B cell (primary cell): ENCODE data around the gene LMBRD1.

Source experiments
- CTCF ChIP-seq: fragments of 200-600 bp; IDR thresholded peaks from one replicate; pipeline ENCODE4 v1.8.0; 2022; ENCODE audit warnings: antibody characterized with exemption, mild to moderate bottlenecking
- EZH2 ChIP-seq: IDR thresholded peaks from 2 replicates; pipeline ENCODE4 v1.6.1; 2012; ENCODE audit warnings: borderline replicate concordance, low read depth, mild to moderate bottlenecking, moderate library complexity, low read length; ENCODE audit not compliant: insufficient read depth, poor library complexity, severe bottlenecking

- TF ChIP-seq CTCF (peak; percentile 26), EZH2 (no peak)
Measured at GRCh38 chr6:69795469-69796072, 1.2 kb downstream of the LMBRD1 start.
